GM19238 (cell line): ENCODE measurements around the gene SLCO3A1.
A peak's percentile ranks its signal among the peaks of the same experiment; 100 is the strongest.

Source experiments
- DNase-seq: peaks from one replicate; pipeline ENCODE4 v3.0.0; 2011; ENCODE audit warnings: low spot score; ENCODE audit not compliant: insufficient read length

Gene SLCO3A1

GRCh38 chr15:91853511-91853947, at the start of gene SLCO3A1:
TSS of gene SLCO3A1 (plus strand) at chr15:91853708.
- DNase-seq: peak; percentile 22

GRCh38 chr15:91807122-91807521, 46.4 kb upstream of the SLCO3A1 start:
- no peak for DNase-seq

DNA sequence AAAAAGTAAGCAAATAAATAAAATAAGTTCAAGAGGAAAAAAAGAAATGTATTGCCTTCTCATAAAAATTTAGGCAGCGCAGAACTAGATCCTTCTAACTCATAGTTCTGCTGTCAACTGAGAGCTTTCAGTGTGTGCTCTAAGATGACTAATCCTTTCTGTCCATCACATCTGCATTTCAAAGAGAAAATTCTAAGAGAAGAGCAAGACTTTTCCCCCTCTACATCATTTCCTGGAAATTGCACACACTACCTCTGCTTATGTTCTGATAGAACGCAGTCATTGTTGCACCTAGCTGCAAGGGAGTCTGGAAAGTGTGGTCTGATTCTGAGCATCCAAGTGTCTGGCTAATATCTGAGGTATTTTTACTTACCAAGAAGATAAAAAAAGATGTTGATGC, 39.6 kb upstream of the SLCO3A1 start:
- no peak for DNase-seq

GRCh38 chr15:91816942-91817341, 36.6 kb upstream of the SLCO3A1 start:
- DNase-seq: no peak

DNA sequence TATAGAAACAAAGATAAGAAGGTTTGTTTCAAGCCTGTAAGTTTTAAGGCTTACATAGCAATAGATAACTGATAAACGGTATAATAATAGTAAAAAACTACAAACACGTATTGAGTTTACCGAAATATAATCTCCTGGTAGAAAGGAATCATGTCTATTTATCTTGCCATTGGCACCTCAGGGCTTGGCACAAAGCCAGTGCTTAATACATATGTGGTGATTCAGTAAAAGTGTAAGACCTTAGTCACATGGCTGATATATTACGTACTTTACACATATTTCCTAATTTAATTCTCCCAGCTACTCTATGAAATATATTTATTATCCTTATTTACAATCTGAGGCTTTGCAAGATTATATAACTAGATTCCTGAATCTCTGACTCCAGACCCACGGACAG, 32.0 kb upstream of the SLCO3A1 start:
- DNase-seq: no peak

DNA sequence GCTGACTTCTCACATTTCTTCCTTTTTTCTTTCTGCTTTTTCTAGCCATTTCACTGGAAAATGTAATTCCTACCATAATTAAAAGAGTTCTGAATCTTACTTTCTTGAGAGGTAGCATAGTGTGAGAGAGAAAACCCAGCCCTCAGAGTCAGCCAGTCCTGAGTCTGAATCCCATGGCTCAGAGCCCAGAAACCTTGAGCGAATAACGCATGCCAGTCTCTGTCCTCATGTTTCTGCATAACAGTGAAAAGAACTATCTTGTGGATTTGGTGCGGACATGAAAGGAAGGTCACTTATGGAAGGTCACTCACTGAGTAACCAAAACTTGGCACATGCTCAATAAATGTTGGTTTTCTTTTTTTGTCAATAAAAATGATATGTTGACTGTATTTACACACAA, 29.3 kb upstream of the SLCO3A1 start:
- no peak for DNase-seq

- no peak for DNase-seq
Measured at GRCh38 chr15:91826443-91826842, 27.1 kb upstream of the SLCO3A1 start.

DNA sequence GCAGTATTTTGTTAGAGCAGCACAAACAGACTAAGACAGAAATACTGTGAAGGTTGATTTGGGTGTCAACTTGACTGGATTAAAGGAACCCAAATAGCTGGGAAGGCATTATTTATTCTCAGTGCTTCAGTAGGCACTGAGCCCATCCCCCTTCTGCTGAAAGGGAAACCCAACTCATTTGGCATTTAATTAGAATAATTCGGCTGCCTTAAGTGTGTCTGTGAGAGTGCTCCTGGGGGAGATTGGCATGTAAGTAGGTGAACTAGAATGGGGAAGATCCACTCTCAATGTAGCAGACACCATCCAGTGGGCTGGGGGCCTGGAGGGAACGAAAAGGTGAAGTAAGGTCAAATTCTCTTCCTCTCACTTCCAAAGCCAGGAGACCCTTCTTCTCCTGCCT, 20.5 kb upstream of the SLCO3A1 start:
- DNase-seq: no peak

DNA sequence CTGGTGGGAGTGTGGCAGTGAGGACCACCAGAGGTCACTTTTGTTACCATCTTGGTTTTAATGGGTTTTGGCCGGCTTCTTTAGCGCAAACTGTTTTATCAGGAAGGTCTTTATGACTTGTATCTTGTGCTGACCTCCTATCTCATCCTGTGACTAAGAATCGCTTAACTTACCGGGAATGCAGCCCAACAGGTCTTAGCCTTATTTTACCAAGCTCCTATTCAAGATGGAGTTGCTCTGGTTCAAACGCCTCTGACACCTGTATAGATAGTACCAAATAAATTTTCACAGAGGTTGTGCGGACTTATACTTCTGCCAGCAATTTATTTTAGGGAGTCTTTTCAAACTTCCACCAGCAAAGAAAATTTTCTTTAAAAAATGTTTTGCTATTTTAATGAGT, 13.6 kb upstream of the SLCO3A1 start:
- no peak for DNase-seq

GRCh38 chr15:91841861-91842260, 11.6 kb upstream of the SLCO3A1 start:
- DNase-seq: no peak

DNA sequence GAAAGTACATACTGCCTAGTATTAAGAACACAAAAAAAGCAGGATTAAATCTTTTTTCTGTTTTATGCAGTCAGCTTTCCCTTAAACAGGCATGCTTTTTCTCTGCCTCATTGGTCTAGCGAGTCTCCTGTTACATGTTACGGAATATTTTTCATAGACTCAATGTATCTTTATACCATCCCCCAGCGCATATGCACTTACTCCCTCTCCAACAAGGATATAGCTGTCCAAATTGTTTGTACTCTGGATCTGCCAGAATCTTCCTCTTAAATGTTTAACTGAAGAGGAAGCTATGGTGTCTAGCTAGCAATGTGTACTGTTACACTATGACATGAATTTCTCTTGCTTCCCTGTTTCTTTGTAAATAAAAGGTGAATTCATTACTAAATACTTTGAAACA, 9.2 kb upstream of the SLCO3A1 start:
- DNase-seq: no peak

GRCh38 chr15:91844928-91845327, 8.6 kb upstream of the SLCO3A1 start:
- no peak for DNase-seq

GRCh38 chr15:91845720-91846119, 7.8 kb upstream of the SLCO3A1 start:
- DNase-seq: no peak

DNA sequence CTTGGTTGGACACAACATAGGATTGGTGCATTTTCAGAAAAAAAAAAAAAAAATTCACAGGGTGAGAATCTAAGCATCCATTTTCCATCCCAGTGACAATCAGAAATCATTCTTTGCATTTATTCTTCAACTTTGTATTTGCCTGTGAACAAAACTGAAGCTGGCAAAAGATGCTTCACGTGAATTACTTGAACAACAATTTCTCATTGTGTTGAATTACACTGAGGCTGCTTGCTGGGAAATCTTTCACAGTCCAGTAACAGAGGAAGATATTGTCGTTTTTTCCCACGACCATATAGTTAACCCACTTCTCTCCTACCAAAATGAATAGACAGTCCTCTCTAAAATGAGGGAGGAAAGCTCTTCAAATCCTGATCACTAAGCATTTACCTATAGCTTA, 4.3 kb upstream of the SLCO3A1 start:
- no peak for DNase-seq

DNA sequence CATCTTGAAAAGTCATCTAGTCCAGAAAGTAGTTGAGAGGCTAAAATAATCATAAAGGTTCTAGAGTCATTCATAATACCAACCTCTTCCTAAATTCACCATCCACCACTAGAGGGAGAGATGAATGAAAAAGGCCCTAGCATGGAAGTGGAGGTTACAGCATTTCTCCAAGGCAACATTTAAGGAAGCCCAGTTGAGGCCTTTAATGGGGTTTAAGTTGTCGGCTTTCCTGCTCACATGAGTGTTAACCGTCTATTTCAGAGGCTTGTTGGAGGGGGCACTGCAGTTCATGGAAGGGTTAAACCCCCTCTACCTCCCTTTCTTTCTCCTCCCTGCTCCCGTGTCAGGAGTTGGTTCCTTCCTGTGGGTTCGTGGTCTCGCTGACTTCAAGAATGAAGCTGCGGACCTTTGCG, 3.8 kb upstream of the SLCO3A1 start:
- DNase-seq: no peak

GRCh38 chr15:91852741-91853510, 582 bp upstream of the SLCO3A1 start:
- DNase-seq: peak; percentile 50

DNA sequence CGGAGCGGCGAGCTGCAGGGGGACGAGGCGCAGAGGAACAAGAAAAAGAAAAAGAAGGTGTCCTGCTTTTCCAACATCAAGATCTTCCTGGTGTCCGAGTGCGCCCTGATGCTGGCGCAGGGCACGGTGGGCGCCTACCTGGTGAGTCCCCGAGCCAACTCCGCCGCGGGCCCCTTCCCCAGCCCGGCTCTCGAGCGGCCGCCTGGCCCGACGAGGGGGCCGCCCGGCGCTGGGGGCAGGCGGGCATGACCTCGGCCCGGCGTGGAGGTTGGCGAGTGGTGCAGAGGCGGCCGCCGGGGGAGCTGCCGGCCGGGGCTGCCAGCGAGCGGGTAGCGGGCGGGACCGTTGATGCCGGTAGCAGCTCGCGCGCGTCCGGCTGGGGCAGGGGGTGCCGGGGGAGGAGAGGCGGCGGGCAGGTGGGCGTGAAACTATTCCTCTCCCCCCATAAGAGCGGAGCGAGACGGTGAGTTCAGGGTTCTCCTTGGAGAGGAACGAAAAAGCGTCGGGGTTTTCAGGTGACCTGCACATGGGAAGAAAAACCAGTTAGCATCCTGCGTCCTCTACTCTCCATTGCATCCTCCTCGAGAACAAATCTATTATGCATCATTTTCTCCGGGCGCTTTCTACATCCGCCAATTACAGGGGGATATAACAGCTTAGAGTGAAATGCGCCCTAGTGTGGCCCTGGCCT, 585 bp downstream of the SLCO3A1 start:
- no peak for DNase-seq

GRCh38 chr15:91854639-91854990, 1.1 kb downstream of the SLCO3A1 start:
- no peak for DNase-seq

- no peak for DNase-seq
Measured at GRCh38 chr15:91855241-91855640, 1.7 kb downstream of the SLCO3A1 start.

- no peak for DNase-seq
Measured at GRCh38 chr15:91855684-91856489, 2.4 kb downstream of the SLCO3A1 start.

DNA sequence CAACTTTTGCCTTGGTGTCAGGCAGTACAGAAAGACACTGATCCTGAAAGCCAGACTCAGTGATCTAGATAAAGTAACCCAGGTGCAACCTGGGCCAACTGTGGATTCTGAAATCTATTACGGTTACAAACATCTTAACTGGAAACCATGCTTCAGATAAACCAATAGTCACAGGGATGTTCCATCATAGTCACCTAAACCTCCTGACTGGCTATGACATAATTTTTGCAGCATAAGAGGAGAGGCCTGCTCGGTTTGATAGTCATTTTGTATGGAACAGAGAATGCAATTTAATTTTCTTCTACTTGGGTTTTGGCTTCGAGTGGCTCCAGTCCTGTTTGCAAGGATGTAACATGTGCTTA, 3.7 kb downstream of the SLCO3A1 start:
- no peak for DNase-seq

GRCh38 chr15:91857772-91858171, 4.3 kb downstream of the SLCO3A1 start:
- DNase-seq: peak; percentile 26
